ENCODE data around the gene RBMS3. TPM values are rescaled to one million over a fixed set of nuclear protein-coding genes. Genes with fewer than 3 reads are reported as not detected.

RBMS3 gene
- total RNA-seq, 2 experiments from 2014 or later, result 0.15 to 3.0 TPM

DNA sequence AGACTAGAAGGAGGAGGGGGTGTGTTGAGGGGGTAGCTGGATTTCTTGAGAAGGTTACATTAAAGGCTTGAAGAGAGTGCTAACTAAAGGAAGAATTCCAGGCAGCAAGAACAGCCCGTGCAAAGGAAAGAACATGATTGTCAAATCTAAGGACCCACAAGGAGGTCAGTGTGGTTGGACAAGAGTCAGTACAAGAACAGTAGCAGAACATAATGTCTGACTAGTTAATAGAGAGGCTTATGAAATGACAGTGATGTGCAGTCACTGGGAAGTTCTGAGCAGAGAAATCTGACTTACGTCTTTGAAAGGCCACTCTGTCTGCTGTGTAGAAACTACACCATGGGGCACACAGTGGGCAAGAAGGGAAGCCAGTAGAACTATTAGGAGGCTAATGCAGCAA, 19.8 kb upstream of the RBMS3 start:
- Mint-ChIP-seq H3K4me3 (no peak overlapping the region), H3K36me3 (no peaks in the 10 kb centered on the region), H3K4me1 (no peaks in the 10 kb centered on the region), H3K9me3 (ENCODE audit: low read depth) (no peaks in the 10 kb centered on the region), H3K27me3 (no peaks in the 10 kb centered on the region), H3K27ac (no peak overlapping the region)
- DNase-seq (no peak), ATAC-seq (no peak)
- CTCF ChIA-PET, result no interaction called here

DNA sequence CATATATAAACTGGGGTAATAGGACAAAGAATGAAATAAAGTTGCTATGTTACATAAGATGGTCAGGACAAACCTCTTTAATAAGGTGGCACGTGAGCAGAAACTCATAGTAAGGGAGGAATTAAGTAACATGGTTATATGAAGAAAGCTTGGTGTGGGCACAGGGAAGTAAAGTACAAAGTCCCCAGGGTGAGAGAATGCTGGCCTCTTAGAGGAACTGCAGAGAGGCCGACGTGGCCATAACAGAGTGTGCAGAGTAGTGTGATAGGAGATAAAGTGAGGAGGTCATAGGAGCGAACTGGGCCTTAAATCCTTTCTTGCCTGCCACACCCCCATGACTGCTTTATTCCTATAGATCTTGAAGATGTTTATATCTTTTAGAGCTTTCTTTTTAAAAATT, 17.4 kb upstream of the RBMS3 start:
- CTCF ChIA-PET, result no interaction called here
- no peak for ATAC-seq
- no peak overlapping the region for H3K4me3 Mint-ChIP-seq
- no peak for DNase-seq
- H3K4me1 Mint-ChIP-seq, result no peaks in the 10 kb centered on the region
- H3K36me3 Mint-ChIP-seq, result no peaks in the 10 kb centered on the region
- H3K27ac Mint-ChIP-seq, result no peak overlapping the region
- no peaks in the 10 kb centered on the region for H3K9me3 Mint-ChIP-seq (ENCODE audit: low read depth)
- no peaks in the 10 kb centered on the region for H3K27me3 Mint-ChIP-seq

- no peak for ATAC-seq
- Mint-ChIP-seq H3K4me3 (no peak overlapping the region), H3K27ac (no peak overlapping the region)
These were observed 15.3 kb upstream of the RBMS3 start for GRCh38 chr3:29265509-29266072.

GRCh38 chr3:29267226-29267625, 13.6 kb upstream of the RBMS3 start:
- H3K4me1 Mint-ChIP-seq, result no peaks in the 10 kb centered on the region
- DNase-seq, result no peak
- H3K36me3 Mint-ChIP-seq, result no peaks in the 10 kb centered on the region
- H3K27me3 Mint-ChIP-seq, result no peaks in the 10 kb centered on the region
- CTCF ChIA-PET, result no interaction called here
- H3K27ac Mint-ChIP-seq, result no peak overlapping the region
- no peak overlapping the region for H3K4me3 Mint-ChIP-seq
- ATAC-seq, result no peak
- H3K9me3 Mint-ChIP-seq (ENCODE audit: low read depth), result no peaks in the 10 kb centered on the region

More at GRCh38 chr3:29265509-29266072, 15.3 kb upstream of the RBMS3 start:
- DNase-seq, result no peak
- Mint-ChIP-seq H3K27me3 (no peaks in the 10 kb centered on the region), H3K9me3 (ENCODE audit: low read depth) (no peaks in the 10 kb centered on the region), H3K36me3 (no peaks in the 10 kb centered on the region), H3K4me1 (no peaks in the 10 kb centered on the region)
- CTCF ChIA-PET, result no interaction called here

DNA sequence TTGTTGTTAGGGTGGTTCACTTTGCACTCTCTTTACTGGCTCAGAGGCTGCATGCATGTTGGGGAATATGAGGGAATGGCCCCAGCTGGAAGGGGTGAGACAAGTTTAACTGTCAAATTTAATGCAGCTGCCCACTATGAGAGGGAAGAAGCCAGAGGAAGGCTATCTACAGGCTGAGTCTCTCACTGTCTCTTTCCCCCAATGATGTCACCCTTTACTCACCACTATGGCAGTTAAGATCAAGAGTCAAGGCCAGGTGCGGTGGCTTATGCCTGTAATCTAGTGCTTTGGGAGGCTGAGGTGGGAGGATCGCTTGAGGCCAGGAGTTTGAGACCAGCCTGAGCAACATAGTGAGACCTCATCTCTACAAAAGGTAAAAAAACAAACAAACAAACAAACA, 12.2 kb upstream of the RBMS3 start:
- no peaks in the 10 kb centered on the region for H3K4me1 Mint-ChIP-seq
- CTCF ChIA-PET, result no interaction called here
- H3K27me3 Mint-ChIP-seq, result no peaks in the 10 kb centered on the region
- no peaks in the 10 kb centered on the region for H3K36me3 Mint-ChIP-seq
- no peak overlapping the region for H3K27ac Mint-ChIP-seq
- no peak overlapping the region for H3K4me3 Mint-ChIP-seq
- no peak for DNase-seq
- no peak for ATAC-seq
- H3K9me3 Mint-ChIP-seq (ENCODE audit: low read depth), result no peaks in the 10 kb centered on the region

GRCh38 chr3:29270752-29271151, 10.1 kb upstream of the RBMS3 start:
- Mint-ChIP-seq H3K9me3 (ENCODE audit: low read depth) (no peaks in the 10 kb centered on the region), H3K27me3 (no peaks in the 10 kb centered on the region), H3K27ac (no peak overlapping the region), H3K4me3 (no peak overlapping the region), H3K36me3 (no peaks in the 10 kb centered on the region), H3K4me1 (peaks cover 8% of the 10 kb centered on the region)
- CTCF ChIA-PET, result no interaction called here
- DNase-seq (no peak), ATAC-seq (no peak)

- peaks cover 8% of the 10 kb centered on the region for H3K4me1 Mint-ChIP-seq
- no peak for ATAC-seq
- DNase-seq, result no peak
- no peak overlapping the region for H3K4me3 Mint-ChIP-seq
- CTCF ChIA-PET, result interaction anchor here (0.7 kb wide), 1 partner anchor 42 kb away, joined by 3 read pairs; no protein-coding TSS in a partner anchor
- H3K9me3 Mint-ChIP-seq (ENCODE audit: low read depth), result no peaks in the 10 kb centered on the region
- no peaks in the 10 kb centered on the region for H3K27me3 Mint-ChIP-seq
- no peaks in the 10 kb centered on the region for H3K36me3 Mint-ChIP-seq
- no peak overlapping the region for H3K27ac Mint-ChIP-seq
These were observed 9.4 kb upstream of the RBMS3 start for GRCh38 chr3:29271475-29271874.

DNA sequence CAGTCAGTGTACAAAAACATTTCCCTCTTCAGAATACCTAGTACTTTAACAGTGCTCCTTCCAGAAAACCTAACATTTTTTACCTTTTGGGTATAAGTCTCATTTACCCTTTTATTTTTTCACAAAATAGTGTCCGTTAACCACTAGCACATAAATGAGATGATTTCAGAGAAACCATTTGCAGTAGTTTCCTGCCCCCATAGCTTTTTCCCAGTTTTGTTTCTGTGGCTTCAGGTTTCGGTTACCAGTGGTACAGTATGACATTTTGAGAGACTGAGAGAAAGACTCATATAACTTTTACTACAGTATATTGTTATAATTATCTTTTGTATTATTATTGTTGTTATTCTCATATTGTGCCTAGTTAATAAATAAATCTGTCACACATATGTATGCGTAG, 6.2 kb upstream of the RBMS3 start:
- ATAC-seq (no peak), DNase-seq (no peak)
- CTCF ChIA-PET, result no interaction called here
- H3K27me3 Mint-ChIP-seq, result no peaks in the 10 kb centered on the region
- H3K4me3 Mint-ChIP-seq, result no peak overlapping the region
- H3K36me3 Mint-ChIP-seq, result no peaks in the 10 kb centered on the region
- peaks cover 8% of the 10 kb centered on the region for H3K4me1 Mint-ChIP-seq
- H3K27ac Mint-ChIP-seq, result no peak overlapping the region
- H3K9me3 Mint-ChIP-seq (ENCODE audit: low read depth), result no peaks in the 10 kb centered on the region

GRCh38 chr3:29275309-29275708, 5.6 kb upstream of the RBMS3 start:
- no peaks in the 10 kb centered on the region for H3K27me3 Mint-ChIP-seq
- H3K4me3 Mint-ChIP-seq, result no peak overlapping the region
- ATAC-seq, result no peak
- no peaks in the 10 kb centered on the region for H3K9me3 Mint-ChIP-seq (ENCODE audit: low read depth)
- CTCF ChIA-PET, result no interaction called here
- peaks cover 8% of the 10 kb centered on the region for H3K4me1 Mint-ChIP-seq
- no peak for DNase-seq
- H3K27ac Mint-ChIP-seq, result no peak overlapping the region
- H3K36me3 Mint-ChIP-seq, result no peaks in the 10 kb centered on the region

DNA sequence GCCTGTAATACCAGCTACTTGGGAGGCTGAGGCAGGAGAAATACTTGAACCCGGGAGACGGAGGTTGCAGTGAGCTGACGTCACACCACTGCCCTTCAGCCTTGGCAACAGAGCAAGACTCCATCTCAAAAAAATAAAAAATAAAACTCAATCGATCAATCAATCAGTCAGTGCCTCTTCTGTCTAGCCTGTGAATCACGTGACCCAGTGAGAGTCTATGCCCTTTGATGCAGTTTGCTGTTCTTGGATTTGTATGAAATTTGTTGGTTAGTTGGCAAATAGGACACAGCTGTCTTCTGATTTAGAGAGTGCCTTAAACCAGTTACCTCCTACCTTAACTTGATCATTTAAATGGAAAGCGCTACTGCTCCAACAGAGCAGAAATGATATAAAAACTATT, 3.6 kb upstream of the RBMS3 start:
- Mint-ChIP-seq H3K27me3 (peaks cover 12% of the 10 kb centered on the region), H3K4me3 (no peak overlapping the region), H3K27ac (no peak overlapping the region), H3K36me3 (no peaks in the 10 kb centered on the region), H3K9me3 (ENCODE audit: low read depth) (no peaks in the 10 kb centered on the region), H3K4me1 (peaks cover 24% of the 10 kb centered on the region)
- ATAC-seq, result no peak
- DNase-seq, result no peak
- CTCF ChIA-PET, result no interaction called here

DNA sequence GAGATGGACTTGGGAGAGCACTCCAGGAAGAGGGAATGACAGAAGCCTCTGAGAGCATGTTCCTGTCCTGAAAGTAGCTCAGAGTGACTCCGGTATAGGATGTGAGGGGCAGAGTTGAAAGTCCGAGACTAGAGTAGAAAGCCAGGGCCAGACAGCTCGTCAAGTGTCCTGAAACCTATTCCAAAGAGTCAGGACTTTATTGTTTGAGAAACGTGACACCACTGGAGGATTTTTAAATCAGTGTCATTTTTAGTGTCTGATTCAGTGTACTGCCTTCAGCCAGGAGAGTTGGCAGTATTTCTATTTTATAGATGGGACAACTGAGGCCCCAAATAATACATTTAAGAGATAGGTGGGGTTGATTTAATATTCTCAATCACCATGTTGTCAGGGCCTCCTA, 1.6 kb upstream of the RBMS3 start:
- DNase-seq, result no peak
- no peak overlapping the region for H3K27ac Mint-ChIP-seq
- H3K36me3 Mint-ChIP-seq, result no peaks in the 10 kb centered on the region
- no peak for ATAC-seq
- peaks cover 33% of the 10 kb centered on the region for H3K4me1 Mint-ChIP-seq
- peaks cover 21% of the 10 kb centered on the region for H3K27me3 Mint-ChIP-seq
- no peak overlapping the region for H3K4me3 Mint-ChIP-seq
- CTCF ChIA-PET, result no interaction called here
- H3K9me3 Mint-ChIP-seq (ENCODE audit: low read depth), result no peaks in the 10 kb centered on the region

DNA sequence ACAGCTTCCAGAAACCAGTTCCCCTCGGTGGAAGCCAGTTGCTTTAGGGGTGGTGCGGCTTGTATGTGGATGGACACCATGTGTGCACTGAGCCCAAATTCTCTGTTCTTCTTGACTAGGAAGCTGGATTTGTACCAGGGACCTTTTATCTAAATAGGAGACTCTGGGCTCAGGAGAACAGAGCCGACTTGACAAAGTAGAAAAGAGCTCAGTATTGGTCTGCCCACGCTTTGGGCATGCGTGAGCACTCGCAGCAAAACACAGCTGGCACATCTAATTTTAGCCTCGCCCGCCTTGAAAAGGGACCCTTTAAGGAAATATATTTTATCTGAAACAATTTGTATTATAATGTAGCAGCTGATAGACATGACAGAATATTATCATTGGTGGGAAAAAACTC, 1.1 kb upstream of the RBMS3 start:
- no peak for ATAC-seq
- H3K36me3 Mint-ChIP-seq, result no peaks in the 10 kb centered on the region
- no peak for DNase-seq
- peaks cover 21% of the 10 kb centered on the region for H3K27me3 Mint-ChIP-seq
- no peak overlapping the region for H3K4me3 Mint-ChIP-seq
- CTCF ChIA-PET, result no interaction called here
- no peak overlapping the region for H3K27ac Mint-ChIP-seq
- peaks cover 29% of the 10 kb centered on the region for H3K4me1 Mint-ChIP-seq
- H3K9me3 Mint-ChIP-seq (ENCODE audit: low read depth), result no peaks in the 10 kb centered on the region

DNA sequence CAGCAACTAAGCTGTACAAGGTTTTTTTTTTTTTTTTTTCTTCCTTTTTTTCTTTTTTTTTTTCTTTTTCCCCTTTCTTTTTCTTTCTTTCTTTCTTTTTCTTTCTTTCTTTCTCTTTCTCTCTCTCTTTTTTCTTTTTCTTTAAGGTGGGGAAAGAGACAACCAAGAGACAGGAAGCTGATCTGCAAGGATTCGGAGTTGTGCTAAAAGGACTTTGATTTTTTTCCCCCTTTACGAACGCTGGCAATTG, 148 bp downstream of the RBMS3 start:
- Mint-ChIP-seq H3K9me3 (ENCODE audit: low read depth) (no peaks in the 10 kb centered on the region), H3K27me3 (peaks cover 21% of the 10 kb centered on the region), H3K4me3 (peak overlapping the region; percentile 64), H3K36me3 (no peaks in the 10 kb centered on the region), H3K27ac (peak overlapping the region; percentile 41), H3K4me1 (peaks cover 27% of the 10 kb centered on the region)
- ATAC-seq (no peak), DNase-seq (no peak)
- CTCF ChIA-PET, result no interaction called here

GRCh38 chr3:29281344-29282241, 722 bp downstream of the RBMS3 start:
- Mint-ChIP-seq H3K9me3 (ENCODE audit: low read depth) (no peaks in the 10 kb centered on the region), H3K4me3 (peak overlapping the region; percentile 64), H3K27me3 (peaks cover 21% of the 10 kb centered on the region), H3K4me1 (peaks cover 27% of the 10 kb centered on the region), H3K27ac (peak overlapping the region; percentile 41), H3K36me3 (no peaks in the 10 kb centered on the region)
- ATAC-seq (peak; percentile 30), DNase-seq (no peak)
- CTCF ChIA-PET, result no interaction called here

All from activated CD8-positive, alpha-beta memory T cell treated with anti-CD3 and anti-CD28 coated beads, Interleukin-2, amount 10 ng/mL, durations not matched to agents 7 days and 5 days (primary cell).